GM23338 (cell line): ENCODE measurements around the gene LGALS8. TPM values are rescaled to one million over a fixed set of nuclear protein-coding genes. Genes with fewer than 3 reads are reported as not detected.

Experiments used
- ATAC-seq: fragments of 200-7000 bp; cut with Tn5 transposase; 3 replicates; pipeline ENCODE4 v1.9.1; 2020
- DNase-seq: peaks from one replicate; pipeline ENCODE4 v3.0.0-alpha.2; 2015; ENCODE audit warnings: low spot score
- H2AFZ ChIP-seq: fragments of 200-600 bp; sonication (generic); 2 replicates; pipeline ENCODE4 v1.8.0; 2016; ENCODE audit warnings: antibody characterized with exemption, mild to moderate bottlenecking, moderate library complexity
- H3F3A ChIP-seq: fragments of 200-600 bp; sonication (generic); replicated peaks from 2 replicates; pipeline ENCODE4 v1.8.0; 2017; ENCODE audit warnings: antibody characterized with exemption, mixed run types, low read depth
- H3K27ac ChIP-seq: fragments of 200-600 bp; sonication (generic); 2 replicates; pipeline ENCODE4 v1.6.1; 2016; ENCODE audit warnings: low read depth
- H3K27me3 ChIP-seq: fragments of 200-600 bp; sonication (generic); 2 replicates; pipeline ENCODE4 v1.8.0; 2016; ENCODE audit warnings: mild to moderate bottlenecking, mixed run types, moderate library complexity; ENCODE audit not compliant: insufficient read depth
- H3K36me3 ChIP-seq: fragments of 200-600 bp; sonication (generic); 2 replicates; pipeline ENCODE4 v1.8.0; 2016; ENCODE audit warnings: mild to moderate bottlenecking; ENCODE audit not compliant: insufficient read depth
- H3K4me1 ChIP-seq: fragments of 200-600 bp; sonication (generic); 2 replicates; pipeline ENCODE4 v1.8.0; 2016; ENCODE audit warnings: mild to moderate bottlenecking, moderate library complexity; ENCODE audit not compliant: insufficient read depth
- H3K4me2 ChIP-seq: fragments of 200-600 bp; sonication (generic); 2 replicates; pipeline ENCODE4 v1.7.1; 2017; ENCODE audit warnings: mixed run types
- H3K4me3 ChIP-seq: fragments of 200-600 bp; sonication (generic); 2 replicates; pipeline ENCODE4 v1.6.1; 2016; ENCODE audit warnings: mixed run types
- H3K79me2 ChIP-seq: fragments of 200-600 bp; sonication (generic); replicated peaks from 2 replicates; pipeline ENCODE4 v1.8.0; 2017; ENCODE audit warnings: mild to moderate bottlenecking; ENCODE audit not compliant: insufficient read depth
- H3K9me2 ChIP-seq: fragments of 200-600 bp; sonication (generic); 2 replicates; pipeline ENCODE4 v1.8.0; 2017; ENCODE audit not compliant: insufficient read depth
- H4K20me1 ChIP-seq: fragments of 200-600 bp; sonication (generic); replicated peaks from 2 replicates; pipeline ENCODE4 v1.8.0; 2017; ENCODE audit warnings: mild to moderate bottlenecking; ENCODE audit not compliant: insufficient read depth
- H3K27ac Mint-ChIP-seq: 2 replicates; pipeline ENCODE4 v1.8.0; 2020; ENCODE audit warnings: inconsistent platforms, mild to moderate bottlenecking, moderate library complexity, mixed read lengths
- H3K27me3 Mint-ChIP-seq: 3 replicates; pipeline ENCODE4 v1.8.0; 2022; ENCODE audit warnings: low read depth, mild to moderate bottlenecking, moderate library complexity, mixed read lengths, inconsistent platforms; ENCODE audit not compliant: insufficient read depth, poor library complexity
- H3K36me3 Mint-ChIP-seq: 3 replicates; pipeline ENCODE4 v1.8.0; 2021; ENCODE audit warnings: low read depth, mild to moderate bottlenecking, inconsistent platforms, moderate library complexity, mixed read lengths
- H3K4me1 Mint-ChIP-seq: 3 replicates; pipeline ENCODE4 v1.8.0; 2020; ENCODE audit warnings: mild to moderate bottlenecking, inconsistent platforms, mixed read lengths
- H3K4me3 Mint-ChIP-seq: 3 replicates; pipeline ENCODE4 v1.8.0; 2021; ENCODE audit warnings: moderate library complexity, mild to moderate bottlenecking, inconsistent platforms, mixed read lengths
- H3K9me3 Mint-ChIP-seq: 3 replicates; pipeline ENCODE4 v1.8.0; 2020; ENCODE audit warnings: moderate library complexity, mild to moderate bottlenecking, inconsistent platforms, mixed read lengths
- CREB1 ChIP-seq: fragments of 250-450 bp; sonication (Bioruptor Pico); IDR thresholded peaks from 2 replicates; pipeline ENCODE4 v1.5.0; 2020; ENCODE audit warnings: low read depth, mild to moderate bottlenecking, moderate library complexity
- EZH2 ChIP-seq: fragments of 200-600 bp; sonication (generic); IDR thresholded peaks from one replicate; pipeline ENCODE4 v1.8.0; 2017; ENCODE audit warnings: antibody characterized with exemption, mild to moderate bottlenecking, low read depth; ENCODE audit not compliant: unreplicated experiment
- EZH2phosphoT487 ChIP-seq: fragments of 200-600 bp; sonication (generic); IDR thresholded peaks from one replicate; pipeline ENCODE4 v1.8.1; 2018; ENCODE audit warnings: antibody characterized with exemption; ENCODE audit not compliant: unreplicated experiment
- JUNB ChIP-seq: IDR thresholded peaks from one replicate; pipeline ENCODE4 v1.6.1; 2016; ENCODE audit warnings: antibody characterized with exemption; ENCODE audit not compliant: unreplicated experiment
- NANOG ChIP-seq: IDR thresholded peaks from 2 replicates; pipeline ENCODE4 v1.6.1; 2016; ENCODE audit warnings: antibody characterized with exemption, borderline replicate concordance
- POLR2AphosphoS5 ChIP-seq: IDR thresholded peaks from 2 replicates; pipeline ENCODE4 v1.6.1; 2016; ENCODE audit warnings: antibody characterized with exemption, low read depth
- STAT1 ChIP-seq: IDR thresholded peaks from one replicate; pipeline ENCODE4 v1.6.1; 2016; ENCODE audit warnings: antibody characterized with exemption; ENCODE audit not compliant: unreplicated experiment
- ZNF114 ChIP-seq: fragments of 250-450 bp; sonication (Bioruptor Pico); IDR thresholded peaks from 2 replicates; pipeline ENCODE4 v1.5.0; 2020; ENCODE audit warnings: mild to moderate bottlenecking, moderate library complexity
- ZNF331 ChIP-seq: fragments of 250-450 bp; sonication (Bioruptor Pico); IDR thresholded peaks from 2 replicates; pipeline ENCODE4 v1.5.0; 2020; ENCODE audit warnings: low read depth, mild to moderate bottlenecking, moderate library complexity
- polyA plus RNA-seq: library from polyadenylated mRNA; unstranded; fragments of >200 nt; fragmentation: Nextera tagmentation; extraction: Ambion mirVana; gene quantifications from 2 replicates; pipeline ENCODE4 v1.2.1, GENCODE V29; 2016
- total RNA-seq: library from RNA; depleted of rRNA; stranded (reverse); fragments of >200 nt; shearing (Covaris generic); gene quantifications from 2 replicates; pipeline ENCODE4 v1.2.3, GENCODE V29; 2014
- TF ChIP-seq, protein P1 (sequence below): IDR thresholded peaks from one replicate; pipeline ENCODE4 v1.6.1; 2018; ENCODE audit warnings: antibody characterized with exemption; ENCODE audit not compliant: unreplicated experiment
- TF ChIP-seq, protein P2 (sequence below), 2 experiments: fragments of 200-600 bp in 1 of 2; sonication (generic) in 1 of 2; conservative IDR thresholded peaks; 2 replicates each; pipeline versions ENCODE4 v1.5.1 to v1.6.1; 2016 to 2017; ENCODE audit warnings: antibody characterized with exemption in 2 of 2, low read depth in 2 of 2, mild to moderate bottlenecking in 2 of 2, moderate library complexity in 1 of 2
- TF ChIP-seq, protein P3 (sequence below): fragments of 250-450 bp; sonication (Bioruptor Pico); IDR thresholded peaks from 2 replicates; pipeline ENCODE4 v1.5.0; 2020; ENCODE audit warnings: mild to moderate bottlenecking, moderate library complexity
- TF ChIP-seq, protein P4 (sequence below): IDR thresholded peaks from 2 replicates; pipeline ENCODE4 v1.6.1; 2016; ENCODE audit warnings: antibody characterized with exemption

The LGALS8 gene
- total and polyA plus RNA-seq, 2 experiments from 2014 or later, result 10.1 to 11.5 TPM

DNA sequence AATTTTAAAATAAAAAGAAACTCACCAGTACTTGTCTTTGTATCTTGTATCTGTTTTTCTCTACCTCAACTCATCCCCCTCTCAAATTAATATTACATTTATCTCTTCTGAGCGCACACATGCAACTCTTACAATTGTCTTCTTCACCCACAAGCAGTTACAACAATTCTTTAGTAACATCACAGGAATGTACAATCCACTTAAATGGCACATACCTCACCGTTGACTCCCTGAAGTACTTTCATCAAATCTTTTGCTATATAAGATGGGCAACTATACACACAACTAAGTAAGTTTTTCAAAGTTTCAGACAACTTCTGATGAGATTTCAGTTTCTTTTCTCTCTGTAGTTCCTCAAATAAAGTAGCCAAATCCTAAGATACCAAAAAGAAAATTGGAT lies 52.2 kb downstream of the LGALS8 start:
- H2AFZ ChIP-seq, result no peak overlapping the region
- no peaks in the 10 kb centered on the region for H3K27me3 ChIP-seq
- H3K36me3 ChIP-seq, result peaks cover 64% of the 10 kb centered on the region
- H3F3A ChIP-seq, result no peaks in the 10 kb centered on the region
- peaks cover 3% of the 10 kb centered on the region; the same call in 1 of the 2 replicates for H4K20me1 ChIP-seq
- H3K4me1 ChIP-seq, result no peaks in the 10 kb centered on the region
- Mint-ChIP-seq H3K27ac (no peak overlapping the region), H3K27me3 (no peaks in the 10 kb centered on the region), H3K9me3 (no peaks in the 10 kb centered on the region), H3K36me3 (peaks cover 82% of the 10 kb centered on the region), H3K4me3 (no peak overlapping the region), H3K4me1 (no peaks in the 10 kb centered on the region)
- no peak overlapping the region for H3K27ac ChIP-seq
- H3K4me3 ChIP-seq, result no peak overlapping the region
- no peak for DNase-seq
- H3K9me2 ChIP-seq, result no peaks in the 10 kb centered on the region
- TF ChIP-seq CREB1 (no peak), NANOG (no peak), POLR2AphosphoS5 (no peak), ZNF331 (CRISPR knock-in tag) (no peak), ZNF114 (CRISPR knock-in tag) (no peak), JUNB (no peak), STAT1 (no peak), EZH2 (no peak), EZH2phosphoT487 (no peak)
- TF ChIP-seq, protein P1, sequence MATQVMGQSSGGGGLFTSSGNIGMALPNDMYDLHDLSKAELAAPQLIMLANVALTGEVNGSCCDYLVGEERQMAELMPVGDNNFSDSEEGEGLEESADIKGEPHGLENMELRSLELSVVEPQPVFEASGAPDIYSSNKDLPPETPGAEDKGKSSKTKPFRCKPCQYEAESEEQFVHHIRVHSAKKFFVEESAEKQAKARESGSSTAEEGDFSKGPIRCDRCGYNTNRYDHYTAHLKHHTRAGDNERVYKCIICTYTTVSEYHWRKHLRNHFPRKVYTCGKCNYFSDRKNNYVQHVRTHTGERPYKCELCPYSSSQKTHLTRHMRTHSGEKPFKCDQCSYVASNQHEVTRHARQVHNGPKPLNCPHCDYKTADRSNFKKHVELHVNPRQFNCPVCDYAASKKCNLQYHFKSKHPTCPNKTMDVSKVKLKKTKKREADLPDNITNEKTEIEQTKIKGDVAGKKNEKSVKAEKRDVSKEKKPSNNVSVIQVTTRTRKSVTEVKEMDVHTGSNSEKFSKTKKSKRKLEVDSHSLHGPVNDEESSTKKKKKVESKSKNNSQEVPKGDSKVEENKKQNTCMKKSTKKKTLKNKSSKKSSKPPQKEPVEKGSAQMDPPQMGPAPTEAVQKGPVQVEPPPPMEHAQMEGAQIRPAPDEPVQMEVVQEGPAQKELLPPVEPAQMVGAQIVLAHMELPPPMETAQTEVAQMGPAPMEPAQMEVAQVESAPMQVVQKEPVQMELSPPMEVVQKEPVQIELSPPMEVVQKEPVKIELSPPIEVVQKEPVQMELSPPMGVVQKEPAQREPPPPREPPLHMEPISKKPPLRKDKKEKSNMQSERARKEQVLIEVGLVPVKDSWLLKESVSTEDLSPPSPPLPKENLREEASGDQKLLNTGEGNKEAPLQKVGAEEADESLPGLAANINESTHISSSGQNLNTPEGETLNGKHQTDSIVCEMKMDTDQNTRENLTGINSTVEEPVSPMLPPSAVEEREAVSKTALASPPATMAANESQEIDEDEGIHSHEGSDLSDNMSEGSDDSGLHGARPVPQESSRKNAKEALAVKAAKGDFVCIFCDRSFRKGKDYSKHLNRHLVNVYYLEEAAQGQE, result no peak
- TF ChIP-seq, protein P2, sequence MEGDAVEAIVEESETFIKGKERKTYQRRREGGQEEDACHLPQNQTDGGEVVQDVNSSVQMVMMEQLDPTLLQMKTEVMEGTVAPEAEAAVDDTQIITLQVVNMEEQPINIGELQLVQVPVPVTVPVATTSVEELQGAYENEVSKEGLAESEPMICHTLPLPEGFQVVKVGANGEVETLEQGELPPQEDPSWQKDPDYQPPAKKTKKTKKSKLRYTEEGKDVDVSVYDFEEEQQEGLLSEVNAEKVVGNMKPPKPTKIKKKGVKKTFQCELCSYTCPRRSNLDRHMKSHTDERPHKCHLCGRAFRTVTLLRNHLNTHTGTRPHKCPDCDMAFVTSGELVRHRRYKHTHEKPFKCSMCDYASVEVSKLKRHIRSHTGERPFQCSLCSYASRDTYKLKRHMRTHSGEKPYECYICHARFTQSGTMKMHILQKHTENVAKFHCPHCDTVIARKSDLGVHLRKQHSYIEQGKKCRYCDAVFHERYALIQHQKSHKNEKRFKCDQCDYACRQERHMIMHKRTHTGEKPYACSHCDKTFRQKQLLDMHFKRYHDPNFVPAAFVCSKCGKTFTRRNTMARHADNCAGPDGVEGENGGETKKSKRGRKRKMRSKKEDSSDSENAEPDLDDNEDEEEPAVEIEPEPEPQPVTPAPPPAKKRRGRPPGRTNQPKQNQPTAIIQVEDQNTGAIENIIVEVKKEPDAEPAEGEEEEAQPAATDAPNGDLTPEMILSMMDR (conservative IDR thresholded peaks at IDR 0.05; ENCODE audit: low read depth in 2 of 2), result no peak
- TF ChIP-seq, protein P3, sequence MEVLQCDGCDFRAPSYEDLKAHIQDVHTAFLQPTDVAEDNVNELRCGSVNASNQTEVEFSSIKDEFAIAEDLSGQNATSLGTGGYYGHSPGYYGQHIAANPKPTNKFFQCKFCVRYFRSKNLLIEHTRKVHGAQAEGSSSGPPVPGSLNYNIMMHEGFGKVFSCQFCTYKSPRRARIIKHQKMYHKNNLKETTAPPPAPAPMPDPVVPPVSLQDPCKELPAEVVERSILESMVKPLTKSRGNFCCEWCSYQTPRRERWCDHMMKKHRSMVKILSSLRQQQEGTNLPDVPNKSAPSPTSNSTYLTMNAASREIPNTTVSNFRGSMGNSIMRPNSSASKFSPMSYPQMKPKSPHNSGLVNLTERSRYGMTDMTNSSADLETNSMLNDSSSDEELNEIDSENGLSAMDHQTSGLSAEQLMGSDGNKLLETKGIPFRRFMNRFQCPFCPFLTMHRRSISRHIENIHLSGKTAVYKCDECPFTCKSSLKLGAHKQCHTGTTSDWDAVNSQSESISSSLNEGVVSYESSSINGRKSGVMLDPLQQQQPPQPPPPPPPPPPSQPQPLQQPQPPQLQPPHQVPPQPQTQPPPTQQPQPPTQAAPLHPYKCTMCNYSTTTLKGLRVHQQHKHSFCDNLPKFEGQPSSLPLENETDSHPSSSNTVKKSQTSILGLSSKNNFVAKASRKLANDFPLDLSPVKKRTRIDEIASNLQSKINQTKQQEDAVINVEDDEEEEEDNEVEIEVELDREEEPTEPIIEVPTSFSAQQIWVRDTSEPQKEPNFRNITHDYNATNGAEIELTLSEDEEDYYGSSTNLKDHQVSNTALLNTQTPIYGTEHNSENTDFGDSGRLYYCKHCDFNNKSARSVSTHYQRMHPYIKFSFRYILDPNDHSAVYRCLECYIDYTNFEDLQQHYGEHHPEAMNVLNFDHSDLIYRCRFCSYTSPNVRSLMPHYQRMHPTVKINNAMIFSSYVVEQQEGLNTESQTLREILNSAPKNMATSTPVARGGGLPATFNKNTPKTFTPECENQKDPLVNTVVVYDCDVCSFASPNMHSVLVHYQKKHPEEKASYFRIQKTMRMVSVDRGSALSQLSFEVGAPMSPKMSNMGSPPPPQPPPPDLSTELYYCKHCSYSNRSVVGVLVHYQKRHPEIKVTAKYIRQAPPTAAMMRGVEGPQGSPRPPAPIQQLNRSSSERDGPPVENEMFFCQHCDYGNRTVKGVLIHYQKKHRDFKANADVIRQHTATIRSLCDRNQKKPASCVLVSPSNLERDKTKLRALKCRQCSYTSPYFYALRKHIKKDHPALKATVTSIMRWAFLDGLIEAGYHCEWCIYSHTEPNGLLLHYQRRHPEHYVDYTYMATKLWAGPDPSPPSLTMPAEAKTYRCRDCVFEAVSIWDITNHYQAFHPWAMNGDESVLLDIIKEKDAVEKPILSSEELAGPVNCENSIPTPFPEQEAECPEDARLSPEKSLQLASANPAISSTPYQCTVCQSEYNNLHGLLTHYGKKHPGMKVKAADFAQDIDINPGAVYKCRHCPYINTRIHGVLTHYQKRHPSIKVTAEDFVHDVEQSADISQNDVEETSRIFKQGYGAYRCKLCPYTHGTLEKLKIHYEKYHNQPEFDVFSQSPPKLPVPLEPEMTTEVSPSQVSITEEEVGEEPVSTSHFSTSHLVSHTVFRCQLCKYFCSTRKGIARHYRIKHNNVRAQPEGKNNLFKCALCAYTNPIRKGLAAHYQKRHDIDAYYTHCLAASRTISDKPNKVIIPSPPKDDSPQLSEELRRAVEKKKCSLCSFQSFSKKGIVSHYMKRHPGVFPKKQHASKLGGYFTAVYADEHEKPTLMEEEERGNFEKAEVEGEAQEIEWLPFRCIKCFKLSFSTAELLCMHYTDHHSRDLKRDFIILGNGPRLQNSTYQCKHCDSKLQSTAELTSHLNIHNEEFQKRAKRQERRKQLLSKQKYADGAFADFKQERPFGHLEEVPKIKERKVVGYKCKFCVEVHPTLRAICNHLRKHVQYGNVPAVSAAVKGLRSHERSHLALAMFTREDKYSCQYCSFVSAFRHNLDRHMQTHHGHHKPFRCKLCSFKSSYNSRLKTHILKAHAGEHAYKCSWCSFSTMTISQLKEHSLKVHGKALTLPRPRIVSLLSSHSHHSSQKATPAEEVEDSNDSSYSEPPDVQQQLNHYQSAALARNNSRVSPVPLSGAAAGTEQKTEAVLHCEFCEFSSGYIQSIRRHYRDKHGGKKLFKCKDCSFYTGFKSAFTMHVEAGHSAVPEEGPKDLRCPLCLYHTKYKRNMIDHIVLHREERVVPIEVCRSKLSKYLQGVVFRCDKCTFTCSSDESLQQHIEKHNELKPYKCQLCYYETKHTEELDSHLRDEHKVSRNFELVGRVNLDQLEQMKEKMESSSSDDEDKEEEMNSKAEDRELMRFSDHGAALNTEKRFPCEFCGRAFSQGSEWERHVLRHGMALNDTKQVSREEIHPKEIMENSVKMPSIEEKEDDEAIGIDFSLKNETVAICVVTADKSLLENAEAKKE (CRISPR knock-in tag), result no peak
- TF ChIP-seq, protein P4, sequence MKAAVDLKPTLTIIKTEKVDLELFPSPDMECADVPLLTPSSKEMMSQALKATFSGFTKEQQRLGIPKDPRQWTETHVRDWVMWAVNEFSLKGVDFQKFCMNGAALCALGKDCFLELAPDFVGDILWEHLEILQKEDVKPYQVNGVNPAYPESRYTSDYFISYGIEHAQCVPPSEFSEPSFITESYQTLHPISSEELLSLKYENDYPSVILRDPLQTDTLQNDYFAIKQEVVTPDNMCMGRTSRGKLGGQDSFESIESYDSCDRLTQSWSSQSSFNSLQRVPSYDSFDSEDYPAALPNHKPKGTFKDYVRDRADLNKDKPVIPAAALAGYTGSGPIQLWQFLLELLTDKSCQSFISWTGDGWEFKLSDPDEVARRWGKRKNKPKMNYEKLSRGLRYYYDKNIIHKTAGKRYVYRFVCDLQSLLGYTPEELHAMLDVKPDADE, result no peak
- H3K4me2 ChIP-seq, result no peak overlapping the region
- no peaks in the 10 kb centered on the region for H3K79me2 ChIP-seq
- ATAC-seq, result no peak
